Transverse colon (tissue), 3 donors: ENCODE results near the gene PLAGL1.

Experiments used
- CTCF ChIP-seq, 5 experiments: fragments of 200-600 bp in 3 of 5; fragments of 450-650 bp in 2 of 5; sonication (generic) in 3 of 5; IDR thresholded peaks; 1 replicate in 2 of 5; 2 replicates in 3 of 5; pipeline ENCODE4 v1.5.1; 2016 to 2017; ENCODE audit warnings: antibody characterized with exemption in 5 of 5, inconsistent platforms in 3 of 5, mild to moderate bottlenecking in 2 of 5, moderate library complexity in 1 of 5
- EP300 ChIP-seq: sonication (generic); formaldehyde crosslinking; IDR thresholded peaks from one replicate; pipeline ENCODE4 v1.6.1; 2017; ENCODE audit warnings: antibody characterized with exemption, low read depth

GRCh38 chr6:143936347-143936746 lies 71.7 kb downstream of the PLAGL1 start:
- TF ChIP-seq CTCF (IDR thresholded peaks at IDR 0.05) (no peak), EP300 (no peak)
